Testis (tissue), 2 donors: ENCODE results near the gene ADAM10.

Source experiments
- CTCF ChIP-seq, 3 experiments: fragments of 450-650 bp in 2 of 3; fragments of 200-600 bp in 1 of 3; sonication (generic) in 1 of 3; IDR thresholded peaks; one replicate each; pipeline ENCODE4 v1.5.1; 2016 to 2019; ENCODE audit warnings: antibody characterized with exemption in 3 of 3, mild to moderate bottlenecking in 2 of 3, moderate library complexity in 1 of 3
- POLR2A ChIP-seq: fragments of 450-650 bp; IDR thresholded peaks from one replicate; pipeline ENCODE4 v1.6.1; 2017; ENCODE audit warnings: antibody characterized with exemption, mild to moderate bottlenecking, moderate library complexity

DNA sequence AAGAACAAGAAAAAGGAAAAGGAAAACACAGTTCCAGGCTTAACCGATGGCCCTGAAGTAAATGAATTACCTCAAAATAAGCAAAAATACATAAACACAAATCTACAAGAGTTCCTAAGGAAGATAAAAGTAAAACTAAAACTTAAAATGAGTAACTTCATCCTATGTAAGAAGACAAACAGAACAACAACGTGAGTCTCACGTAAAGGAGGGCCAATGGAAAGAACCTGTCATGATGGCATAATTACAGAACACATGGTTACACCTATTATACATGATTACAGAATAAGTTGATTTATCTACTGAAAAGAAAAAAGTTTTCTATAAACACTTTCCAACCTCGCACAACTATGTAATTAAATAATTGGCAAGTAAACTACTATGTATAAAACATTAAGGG lies 42.1 kb downstream of the ADAM10 start:
- no peak for TF ChIP-seq CTCF (IDR thresholded peaks at IDR 0.05)
- no peak for TF ChIP-seq POLR2A
